HepG2 (cell line): Measurements from ENCODE around the gene C14orf119. TPM values are rescaled to one million over a fixed set of nuclear protein-coding genes. Genes with fewer than 3 reads are reported as not detected.

ENCODE experiments used
- CREB1 ChIP-seq, 2 experiments: fragments of 450-650 bp in 1 of 2; IDR thresholded peaks; 2 replicates each; pipeline ENCODE4 v1.6.1; 2016 to 2017; ENCODE audit warnings: control low read depth in 1 of 2, mild to moderate bottlenecking in 1 of 2, missing compliant biosample characterization in 1 of 2, missing genetic modification characterization in 1 of 2
- IRF2 ChIP-seq: IDR thresholded peaks from 2 replicates; pipeline ENCODE4 v1.6.1; 2018; ENCODE audit warnings: missing genetic modification reagents, missing compliant biosample characterization
- JDP2 ChIP-seq: sonication (generic); formaldehyde crosslinking; IDR thresholded peaks from 2 replicates; pipeline ENCODE4 v1.8.1; 2022; ENCODE audit warnings: missing genetic modification reagents, borderline replicate concordance
- KMT2B ChIP-seq: IDR thresholded peaks from 2 replicates; pipeline ENCODE4 v1.6.1; 2016; ENCODE audit warnings: missing genetic modification reagents, missing compliant biosample characterization
- PHF21A ChIP-seq: sonication (generic); formaldehyde crosslinking; IDR thresholded peaks from 2 replicates; pipeline ENCODE4 v1.5.0; 2020; ENCODE audit warnings: mild to moderate bottlenecking, missing genetic modification reagents
- SNAPC2 ChIP-seq: sonication (generic); formaldehyde crosslinking; IDR thresholded peaks from 2 replicates; pipeline ENCODE4 v1.8.1; 2022; ENCODE audit warnings: mild to moderate bottlenecking, missing genetic modification reagents
- SRF ChIP-seq: IDR thresholded peaks from 2 replicates; pipeline ENCODE4 v1.6.1; 2011; ENCODE audit warnings: mild to moderate bottlenecking, low read depth, low read length, moderate library complexity
- SRSF4 ChIP-seq: fragments of 200-400 bp; formaldehyde crosslinking; IDR thresholded peaks from one replicate; pipeline ENCODE4 v1.6.1; 2018; ENCODE audit warnings: mild to moderate bottlenecking, low read depth, low read length, moderate library complexity; ENCODE audit not compliant: poor library complexity, severe bottlenecking
- ZC3H4 ChIP-seq: sonication (generic); formaldehyde crosslinking; IDR thresholded peaks from 2 replicates; pipeline ENCODE4 v1.4.0; 2020; ENCODE audit warnings: missing genetic modification reagents, borderline replicate concordance
- ZMAT3 ChIP-seq: sonication (generic); formaldehyde crosslinking; conservative IDR thresholded peaks from 2 replicates; pipeline ENCODE4 v1.7.0; 2021; ENCODE audit warnings: missing genetic modification reagents
- ZNF383 ChIP-seq: sonication (generic); formaldehyde crosslinking; IDR thresholded peaks from 2 replicates; pipeline ENCODE4 v1.4.0; 2020; ENCODE audit warnings: missing genetic modification reagents, mild to moderate bottlenecking, borderline replicate concordance
- ZNF768 ChIP-seq: sonication (generic); formaldehyde crosslinking; IDR thresholded peaks from 2 replicates; pipeline ENCODE4 v1.4.0; 2020; ENCODE audit warnings: missing genetic modification reagents
- polyA plus RNA-seq, 8 experiments: library from polyadenylated mRNA; depleted of rRNA in 3 of 8; stranded (reverse) in 7 of 8; unstranded in 1 of 8; fragments of >200 nt; fragmentation: Illumina TruSeq in 4 of 8; extraction: Trizol in 4 of 8; gene quantifications; 2 replicates each; pipeline versions ENCODE4 v1.2.1 to v1.2.3, GENCODE V29; 2011 to 2016; ENCODE audit warnings: low read depth in 4 of 8, missing spikeins in 1 of 8, mixed read lengths in 1 of 8; ENCODE audit not compliant: insufficient read depth in 1 of 8
- total RNA-seq, 5 experiments: library from RNA; depleted of rRNA; stranded (reverse); fragments of >200 nt; fragmentation: Illumina TruSeq; extraction: Trizol; gene quantifications; 2 replicates each; pipeline ENCODE4 v1.2.3, GENCODE V29; 2016; ENCODE audit warnings: low read depth in 1 of 5
- TF ChIP-seq, protein P1 (sequence below): sonication (generic); formaldehyde crosslinking; IDR thresholded peaks from 2 replicates; pipeline ENCODE4 v1.8.0; 2022; ENCODE audit warnings: missing genetic modification reagents, mild to moderate bottlenecking, inconsistent platforms, borderline replicate concordance
- TF ChIP-seq, protein P2 (sequence below): sonication (generic); formaldehyde crosslinking; IDR thresholded peaks from 2 replicates; pipeline ENCODE4 v1.4.0; 2020; ENCODE audit warnings: mild to moderate bottlenecking, low read depth, missing genetic modification reagents
- TF ChIP-seq, protein P3 (sequence below): sonication (generic); formaldehyde crosslinking; IDR thresholded peaks from 2 replicates; pipeline ENCODE4 v1.4.0; 2020; ENCODE audit warnings: missing genetic modification reagents
- TF ChIP-seq, protein P4 (sequence below): sonication (generic); formaldehyde crosslinking; IDR thresholded peaks from 2 replicates; pipeline ENCODE4 v1.5.0; 2020; ENCODE audit warnings: mild to moderate bottlenecking, missing genetic modification reagents, moderate library complexity

C14orf119 gene
- total and polyA plus RNA-seq, 2 of the 13 experiments (the other 11 are each of a cell fraction or from before 2014, with no cell fraction given), result 117 to 206 TPM

DNA sequence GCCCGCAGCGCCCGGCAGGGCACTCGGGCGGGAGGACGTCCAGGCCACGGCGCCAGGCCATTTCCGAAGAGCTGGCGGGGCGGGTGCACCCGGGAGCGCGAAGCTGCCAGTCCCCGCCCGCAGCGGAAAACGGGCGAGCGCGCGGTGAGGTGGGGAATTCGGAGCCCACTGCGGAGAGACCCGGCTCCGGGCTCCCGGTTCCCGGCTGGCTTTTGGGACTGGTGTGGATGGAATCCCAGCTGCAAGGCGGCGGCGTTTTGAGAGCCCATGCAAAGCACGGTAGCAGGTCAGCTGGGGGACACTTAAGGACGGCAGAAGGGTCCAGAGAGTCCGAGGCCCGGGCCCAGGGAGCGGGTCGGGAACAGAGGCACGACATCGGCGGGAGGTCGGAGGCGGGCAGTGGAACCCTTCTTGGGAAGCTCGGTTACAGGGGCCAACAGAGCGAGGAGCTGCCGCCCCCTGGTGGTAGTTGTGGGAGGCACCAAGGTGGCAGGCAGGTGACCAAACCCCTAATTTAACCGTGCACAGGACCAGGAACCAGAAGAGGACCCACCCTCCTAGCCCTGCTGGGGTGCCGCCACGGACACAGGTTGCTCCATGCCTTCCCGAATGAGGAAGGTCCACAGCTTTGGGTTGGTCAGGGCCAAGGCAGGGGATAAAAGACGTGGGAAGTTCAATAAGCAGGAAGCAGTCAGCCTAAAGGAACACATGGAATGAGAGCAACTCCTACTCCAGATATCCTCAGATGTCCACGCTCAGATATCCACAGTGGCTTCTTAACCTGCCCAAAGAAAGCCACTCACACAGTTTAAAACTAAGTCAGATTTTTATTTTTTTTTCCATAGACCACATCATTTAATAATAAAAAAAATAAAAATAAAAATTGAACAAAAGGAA is 37.3 kb upstream of the C14orf119 start (continued):
- TF ChIP-seq ZC3H4 (CRISPR knock-in tag) (peak; percentile 69; the same call in 1 of the 2 replicates), JDP2 (CRISPR knock-in tag) (peak; percentile 43; the same call in 1 of the 2 replicates), SRF (no peak), CREB1 (IDR thresholded peaks at IDR 0.05) (no peak), CREB1 (CRISPR knock-in tag; IDR thresholded peaks at IDR 0.05) (no peak), PHF21A (CRISPR knock-in tag) (peak; percentile 15; the same call in 1 of the 2 replicates), SRSF4 (peak; percentile 45), SNAPC2 (CRISPR knock-in tag) (peak; percentile 62; the same call in 1 of the 2 replicates), IRF2 (peak; percentile 92), ZNF768 (CRISPR knock-in tag) (peak; percentile 82; the same call in 1 of the 2 replicates), ZNF383 (CRISPR knock-in tag) (peak; percentile 84; the same call in 1 of the 2 replicates), KMT2B (peak; percentile 66), ZMAT3 (peak; percentile 75; the same call in 1 of the 2 replicates)
- TF ChIP-seq, protein P1, sequence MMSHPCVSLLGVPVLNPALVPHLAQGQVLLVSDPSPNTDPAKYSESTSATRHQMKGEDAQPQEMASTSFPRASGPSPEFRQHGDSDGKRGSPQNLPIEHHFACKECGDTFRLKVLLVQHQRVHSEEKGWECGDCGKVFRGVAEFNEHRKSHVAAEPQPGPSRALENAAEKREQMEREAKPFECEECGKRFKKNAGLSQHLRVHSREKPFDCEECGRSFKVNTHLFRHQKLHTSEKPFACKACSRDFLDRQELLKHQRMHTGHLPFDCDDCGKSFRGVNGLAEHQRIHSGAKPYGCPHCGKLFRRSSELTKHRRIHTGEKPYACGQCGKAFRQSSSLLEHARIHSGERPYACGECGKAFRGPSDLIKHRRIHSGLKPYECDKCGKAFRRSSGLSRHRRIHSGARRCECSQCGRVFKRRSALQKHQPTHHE (CRISPR knock-in tag), result peak; percentile 97
- TF ChIP-seq, protein P2, sequence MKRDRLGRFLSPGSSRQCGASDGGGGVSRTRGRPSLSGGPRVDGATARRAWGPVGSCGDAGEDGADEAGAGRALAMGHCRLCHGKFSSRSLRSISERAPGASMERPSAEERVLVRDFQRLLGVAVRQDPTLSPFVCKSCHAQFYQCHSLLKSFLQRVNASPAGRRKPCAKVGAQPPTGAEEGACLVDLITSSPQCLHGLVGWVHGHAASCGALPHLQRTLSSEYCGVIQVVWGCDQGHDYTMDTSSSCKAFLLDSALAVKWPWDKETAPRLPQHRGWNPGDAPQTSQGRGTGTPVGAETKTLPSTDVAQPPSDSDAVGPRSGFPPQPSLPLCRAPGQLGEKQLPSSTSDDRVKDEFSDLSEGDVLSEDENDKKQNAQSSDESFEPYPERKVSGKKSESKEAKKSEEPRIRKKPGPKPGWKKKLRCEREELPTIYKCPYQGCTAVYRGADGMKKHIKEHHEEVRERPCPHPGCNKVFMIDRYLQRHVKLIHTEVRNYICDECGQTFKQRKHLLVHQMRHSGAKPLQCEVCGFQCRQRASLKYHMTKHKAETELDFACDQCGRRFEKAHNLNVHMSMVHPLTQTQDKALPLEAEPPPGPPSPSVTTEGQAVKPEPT (CRISPR knock-in tag), result peak; percentile 90
- TF ChIP-seq, protein P3, sequence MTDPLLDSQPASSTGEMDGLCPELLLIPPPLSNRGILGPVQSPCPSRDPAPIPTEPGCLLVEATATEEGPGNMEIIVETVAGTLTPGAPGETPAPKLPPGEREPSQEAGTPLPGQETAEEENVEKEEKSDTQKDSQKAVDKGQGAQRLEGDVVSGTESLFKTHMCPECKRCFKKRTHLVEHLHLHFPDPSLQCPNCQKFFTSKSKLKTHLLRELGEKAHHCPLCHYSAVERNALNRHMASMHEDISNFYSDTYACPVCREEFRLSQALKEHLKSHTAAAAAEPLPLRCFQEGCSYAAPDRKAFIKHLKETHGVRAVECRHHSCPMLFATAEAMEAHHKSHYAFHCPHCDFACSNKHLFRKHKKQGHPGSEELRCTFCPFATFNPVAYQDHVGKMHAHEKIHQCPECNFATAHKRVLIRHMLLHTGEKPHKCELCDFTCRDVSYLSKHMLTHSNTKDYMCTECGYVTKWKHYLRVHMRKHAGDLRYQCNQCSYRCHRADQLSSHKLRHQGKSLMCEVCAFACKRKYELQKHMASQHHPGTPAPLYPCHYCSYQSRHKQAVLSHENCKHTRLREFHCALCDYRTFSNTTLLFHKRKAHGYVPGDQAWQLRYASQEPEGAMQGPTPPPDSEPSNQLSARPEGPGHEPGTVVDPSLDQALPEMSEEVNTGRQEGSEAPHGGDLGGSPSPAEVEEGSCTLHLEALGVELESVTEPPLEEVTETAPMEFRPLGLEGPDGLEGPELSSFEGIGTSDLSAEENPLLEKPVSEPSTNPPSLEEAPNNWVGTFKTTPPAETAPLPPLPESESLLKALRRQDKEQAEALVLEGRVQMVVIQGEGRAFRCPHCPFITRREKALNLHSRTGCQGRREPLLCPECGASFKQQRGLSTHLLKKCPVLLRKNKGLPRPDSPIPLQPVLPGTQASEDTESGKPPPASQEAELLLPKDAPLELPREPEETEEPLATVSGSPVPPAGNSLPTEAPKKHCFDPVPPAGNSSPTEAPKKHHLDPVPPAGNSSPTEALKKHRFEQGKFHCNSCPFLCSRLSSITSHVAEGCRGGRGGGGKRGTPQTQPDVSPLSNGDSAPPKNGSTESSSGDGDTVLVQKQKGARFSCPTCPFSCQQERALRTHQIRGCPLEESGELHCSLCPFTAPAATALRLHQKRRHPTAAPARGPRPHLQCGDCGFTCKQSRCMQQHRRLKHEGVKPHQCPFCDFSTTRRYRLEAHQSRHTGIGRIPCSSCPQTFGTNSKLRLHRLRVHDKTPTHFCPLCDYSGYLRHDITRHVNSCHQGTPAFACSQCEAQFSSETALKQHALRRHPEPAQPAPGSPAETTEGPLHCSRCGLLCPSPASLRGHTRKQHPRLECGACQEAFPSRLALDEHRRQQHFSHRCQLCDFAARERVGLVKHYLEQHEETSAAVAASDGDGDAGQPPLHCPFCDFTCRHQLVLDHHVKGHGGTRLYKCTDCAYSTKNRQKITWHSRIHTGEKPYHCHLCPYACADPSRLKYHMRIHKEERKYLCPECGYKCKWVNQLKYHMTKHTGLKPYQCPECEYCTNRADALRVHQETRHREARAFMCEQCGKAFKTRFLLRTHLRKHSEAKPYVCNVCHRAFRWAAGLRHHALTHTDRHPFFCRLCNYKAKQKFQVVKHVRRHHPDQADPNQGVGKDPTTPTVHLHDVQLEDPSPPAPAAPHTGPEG (CRISPR knock-in tag), result peak; percentile 98
- TF ChIP-seq, protein P4, sequence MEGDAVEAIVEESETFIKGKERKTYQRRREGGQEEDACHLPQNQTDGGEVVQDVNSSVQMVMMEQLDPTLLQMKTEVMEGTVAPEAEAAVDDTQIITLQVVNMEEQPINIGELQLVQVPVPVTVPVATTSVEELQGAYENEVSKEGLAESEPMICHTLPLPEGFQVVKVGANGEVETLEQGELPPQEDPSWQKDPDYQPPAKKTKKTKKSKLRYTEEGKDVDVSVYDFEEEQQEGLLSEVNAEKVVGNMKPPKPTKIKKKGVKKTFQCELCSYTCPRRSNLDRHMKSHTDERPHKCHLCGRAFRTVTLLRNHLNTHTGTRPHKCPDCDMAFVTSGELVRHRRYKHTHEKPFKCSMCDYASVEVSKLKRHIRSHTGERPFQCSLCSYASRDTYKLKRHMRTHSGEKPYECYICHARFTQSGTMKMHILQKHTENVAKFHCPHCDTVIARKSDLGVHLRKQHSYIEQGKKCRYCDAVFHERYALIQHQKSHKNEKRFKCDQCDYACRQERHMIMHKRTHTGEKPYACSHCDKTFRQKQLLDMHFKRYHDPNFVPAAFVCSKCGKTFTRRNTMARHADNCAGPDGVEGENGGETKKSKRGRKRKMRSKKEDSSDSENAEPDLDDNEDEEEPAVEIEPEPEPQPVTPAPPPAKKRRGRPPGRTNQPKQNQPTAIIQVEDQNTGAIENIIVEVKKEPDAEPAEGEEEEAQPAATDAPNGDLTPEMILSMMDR (CRISPR knock-in tag), result peak; percentile 100
